ENCODE results near the gene ARHGEF19. TPM values are rescaled to one million over a fixed set of nuclear protein-coding genes. Genes with fewer than 3 reads are reported as not detected.
"Not testable (repeated sequence)": the region's sequence is repeated elsewhere in the genome, so short reads cannot be mapped to it uniquely, and the experiment has no call there.

The ARHGEF19 gene
- total RNA-seq, 1 experiment from 2014 or later, result 21.0 TPM

- peaks cover 7% of the 10 kb centered on the region for H3K36me3 ChIP-seq (replicated peaks; ENCODE audit: control insufficient read depth, insufficient read depth, low read length)
These were observed 36.4 kb upstream of the ARHGEF19 start for GRCh38 chr1:16248603-16249516.

DNA sequence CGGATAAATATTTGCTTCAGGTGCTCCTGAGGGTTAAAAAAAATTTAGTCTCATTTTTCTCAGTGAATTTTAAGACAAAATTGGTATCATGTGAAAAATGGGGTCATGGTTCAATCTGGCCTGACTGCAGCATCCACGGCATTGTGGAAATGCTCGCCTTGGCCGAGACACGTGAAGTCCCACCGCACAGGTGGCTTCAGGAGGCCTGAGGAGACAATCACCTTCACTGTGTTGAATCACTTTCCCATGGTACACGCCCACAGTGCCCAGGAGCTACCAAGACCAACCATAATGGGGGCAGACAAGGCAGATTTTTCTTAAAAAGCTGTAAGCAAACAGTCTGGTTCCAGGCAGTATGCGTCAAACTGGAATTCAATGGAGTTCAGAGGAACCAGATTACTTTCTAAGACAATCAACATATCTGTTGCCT lies 35.6 kb upstream of the ARHGEF19 start:
- DNase-seq, result no peak
- Histone ChIP-seq H3K27me3 (ENCODE audit: control insufficient read depth, insufficient read depth, low read length) (no peaks in the 10 kb centered on the region), H3K4me3 (ENCODE audit: insufficient read depth, low read depth, low read length) (no peak overlapping the region)

More at GRCh38 chr1:16248603-16249516, 36.4 kb upstream of the ARHGEF19 start:
- DNase-seq, result no peak
- Histone ChIP-seq H3K27me3 (ENCODE audit: control insufficient read depth, insufficient read depth, low read length) (no peaks in the 10 kb centered on the region), H3K4me3 (ENCODE audit: insufficient read depth, low read depth, low read length) (no peak overlapping the region)

GRCh38 chr1:16247441-16247840 lies 35.0 kb upstream of the ARHGEF19 start:
- DNase-seq, result no peak
- H3K27me3 ChIP-seq (ENCODE audit: control insufficient read depth, insufficient read depth, low read length), result no peaks in the 10 kb centered on the region
- peaks cover 7% of the 10 kb centered on the region for H3K36me3 ChIP-seq (replicated peaks; ENCODE audit: control insufficient read depth, insufficient read depth, low read length)
- no peak overlapping the region for H3K4me3 ChIP-seq (ENCODE audit: insufficient read depth, low read depth, low read length)

More for the DNA sequence above, 35.6 kb upstream of the ARHGEF19 start:
- H3K36me3 ChIP-seq (replicated peaks; ENCODE audit: control insufficient read depth, insufficient read depth, low read length), result peaks cover 7% of the 10 kb centered on the region

- Histone ChIP-seq H3K4me3 (ENCODE audit: insufficient read depth, low read depth, low read length) (no peak overlapping the region), H3K36me3 (replicated peaks; ENCODE audit: control insufficient read depth, insufficient read depth, low read length) (peaks cover 7% of the 10 kb centered on the region), H3K27me3 (ENCODE audit: control insufficient read depth, insufficient read depth, low read length) (no peaks in the 10 kb centered on the region)
- no peak for DNase-seq
These were observed 34.5 kb upstream of the ARHGEF19 start for GRCh38 chr1:16246961-16247360.

GRCh38 chr1:16246239-16246638 lies 33.8 kb upstream of the ARHGEF19 start:
- not testable (repeated sequence) for DNase-seq; H3K36me3 ChIP-seq (replicated peaks; ENCODE audit: control insufficient read depth, insufficient read depth, low read length); H3K4me3 ChIP-seq (ENCODE audit: insufficient read depth, low read depth, low read length); H3K27me3 ChIP-seq (ENCODE audit: control insufficient read depth, insufficient read depth, low read length)

GRCh38 chr1:16245476-16246196 lies 33.2 kb upstream of the ARHGEF19 start:
- no peak for DNase-seq
- peaks cover under 1% of the 10 kb centered on the region; the same call in 1 of the 2 replicates for H3K36me3 ChIP-seq (replicated peaks; ENCODE audit: control insufficient read depth, insufficient read depth, low read length)
- no peaks in the 10 kb centered on the region for H3K27me3 ChIP-seq (ENCODE audit: control insufficient read depth, insufficient read depth, low read length)
- H3K4me3 ChIP-seq (ENCODE audit: insufficient read depth, low read depth, low read length), result no peak overlapping the region

- Histone ChIP-seq H3K27me3 (ENCODE audit: control insufficient read depth, insufficient read depth, low read length) (no peaks in the 10 kb centered on the region), H3K36me3 (replicated peaks; ENCODE audit: control insufficient read depth, insufficient read depth, low read length) (no peaks in the 10 kb centered on the region; the same call in 1 of the 2 replicates), H3K4me3 (ENCODE audit: insufficient read depth, low read depth, low read length) (no peak overlapping the region)
- DNase-seq, result no peak
These were observed 32.3 kb upstream of the ARHGEF19 start for GRCh38 chr1:16244650-16245285.

- H3K36me3 ChIP-seq (replicated peaks; ENCODE audit: control insufficient read depth, insufficient read depth, low read length), result no peaks in the 10 kb centered on the region
- peak; percentile 85 for DNase-seq
- H3K27me3 ChIP-seq (ENCODE audit: control insufficient read depth, insufficient read depth, low read length), result no peaks in the 10 kb centered on the region
- no peak overlapping the region for H3K4me3 ChIP-seq (ENCODE audit: insufficient read depth, low read depth, low read length)
These were observed 31.6 kb upstream of the ARHGEF19 start for GRCh38 chr1:16243936-16244649.

GRCh38 chr1:16243215-16243610 lies 30.8 kb upstream of the ARHGEF19 start:
- Histone ChIP-seq H3K36me3 (replicated peaks; ENCODE audit: control insufficient read depth, insufficient read depth, low read length) (no peaks in the 10 kb centered on the region), H3K4me3 (ENCODE audit: insufficient read depth, low read depth, low read length) (no peak overlapping the region), H3K27me3 (ENCODE audit: control insufficient read depth, insufficient read depth, low read length) (no peaks in the 10 kb centered on the region)
- DNase-seq, result no peak

- Histone ChIP-seq H3K36me3 (replicated peaks; ENCODE audit: control insufficient read depth, insufficient read depth, low read length) (no peaks in the 10 kb centered on the region), H3K4me3 (ENCODE audit: insufficient read depth, low read depth, low read length) (no peak overlapping the region), H3K27me3 (ENCODE audit: control insufficient read depth, insufficient read depth, low read length) (no peaks in the 10 kb centered on the region)
- no peak for DNase-seq
These were observed 30.2 kb upstream of the ARHGEF19 start for GRCh38 chr1:16242556-16243214.

DNA sequence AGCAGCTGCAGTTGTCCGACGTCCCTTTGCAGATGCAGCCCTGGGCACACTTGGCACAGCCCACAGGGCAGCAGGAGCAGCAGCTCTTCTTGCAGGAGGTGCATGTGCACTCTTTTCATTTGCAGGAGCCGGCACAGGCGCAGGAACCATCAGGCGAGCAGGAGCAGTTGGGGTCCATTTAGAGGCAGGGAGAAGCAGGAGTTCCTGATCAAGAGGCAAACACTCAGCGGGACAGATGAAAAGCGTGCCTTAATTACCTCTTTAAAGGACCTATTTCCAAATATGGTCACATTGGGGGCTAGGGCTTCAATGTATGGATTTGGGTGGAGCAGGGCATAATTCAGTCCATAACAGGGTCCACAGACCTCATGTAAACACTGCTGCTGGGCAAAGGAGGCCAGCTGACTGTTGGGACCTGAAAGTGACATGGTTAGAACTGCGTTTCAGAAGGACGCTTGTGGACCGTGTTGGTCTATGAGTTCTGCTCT lies 28.8 kb upstream of the ARHGEF19 start:
- DNase-seq, result no peak
- Histone ChIP-seq H3K27me3 (ENCODE audit: control insufficient read depth, insufficient read depth, low read length) (peaks cover 3% of the 10 kb centered on the region), H3K4me3 (ENCODE audit: insufficient read depth, low read depth, low read length) (no peak overlapping the region), H3K36me3 (replicated peaks; ENCODE audit: control insufficient read depth, insufficient read depth, low read length) (no peaks in the 10 kb centered on the region)

GRCh38 chr1:16239972-16240491 lies 27.6 kb upstream of the ARHGEF19 start:
- Histone ChIP-seq H3K4me3 (ENCODE audit: insufficient read depth, low read depth, low read length) (no peak overlapping the region), H3K36me3 (replicated peaks; ENCODE audit: control insufficient read depth, insufficient read depth, low read length) (no peaks in the 10 kb centered on the region), H3K27me3 (ENCODE audit: control insufficient read depth, insufficient read depth, low read length) (peaks cover 5% of the 10 kb centered on the region)
- no peak for DNase-seq

GRCh38 chr1:16237343-16237830 lies 24.9 kb upstream of the ARHGEF19 start:
- peaks cover 5% of the 10 kb centered on the region for H3K27me3 ChIP-seq (ENCODE audit: control insufficient read depth, insufficient read depth, low read length)
- DNase-seq, result no peak
- H3K36me3 ChIP-seq (replicated peaks; ENCODE audit: control insufficient read depth, insufficient read depth, low read length), result no peaks in the 10 kb centered on the region
- peak overlapping the region; percentile 12; the same call in 1 of the 2 replicates for H3K4me3 ChIP-seq (ENCODE audit: insufficient read depth, low read depth, low read length)

Measured in H7 (cell line).